Suprapubic skin (tissue), 4 donors: Measurements from ENCODE around the gene GTF2H1. TPM values are rescaled to one million over a fixed set of nuclear protein-coding genes. Genes with fewer than 3 reads are reported as not detected.

Source experiments
- DNase-seq, 2 donors: peaks; one replicate each; pipeline ENCODE4 v3.0.0-alpha.2; 2019; ENCODE audit warnings: low spot score in 2 of 2
- H3K27ac ChIP-seq: fragments of 200-600 bp; sonication (generic); one replicate; pipeline ENCODE4 v1.5.1; 2019
- H3K27me3 ChIP-seq: fragments of 200-600 bp; sonication (generic); one replicate; pipeline ENCODE4 v1.5.1; 2019
- H3K36me3 ChIP-seq: fragments of 200-600 bp; sonication (generic); one replicate; pipeline ENCODE4 v1.5.1; 2019
- H3K4me1 ChIP-seq: fragments of 200-600 bp; sonication (generic); one replicate; pipeline ENCODE4 v1.5.1; 2019
- H3K4me3 ChIP-seq: fragments of 200-600 bp; sonication (generic); one replicate; pipeline ENCODE4 v1.5.1; 2019; ENCODE audit warnings: mild to moderate bottlenecking
- H3K9me3 ChIP-seq: fragments of 200-600 bp; sonication (generic); one replicate; pipeline ENCODE4 v1.5.1; 2019
- EP300 ChIP-seq: sonication (generic); formaldehyde crosslinking; IDR thresholded peaks from one replicate; pipeline ENCODE4 v1.6.1; 2017; ENCODE audit warnings: antibody characterized with exemption
- POLR2A ChIP-seq, 2 donors: fragments of 450-650 bp; IDR thresholded peaks; one replicate each; pipeline ENCODE4 v1.6.1; 2017; ENCODE audit warnings: antibody characterized with exemption in 2 of 2, mild to moderate bottlenecking in 2 of 2, moderate library complexity in 2 of 2
- POLR2AphosphoS5 ChIP-seq, 3 donors: sonication (generic); formaldehyde crosslinking; IDR thresholded peaks; one replicate each; pipeline ENCODE4 v1.6.1; 2017; ENCODE audit warnings: antibody characterized with exemption in 3 of 3
- WGBS: methylation state at CpG from one replicate; pipeline ENCODE4 v1.1.5; 2018; 5-methylcytosine and 5-hydroxymethylcytosine counted together
- total RNA-seq, 4 donors: library from RNA; depleted of rRNA; stranded (reverse); fragments of >200 nt; gene quantifications; one replicate each; pipeline ENCODE4 v1.1.0, GENCODE V29; 2016
- TF ChIP-seq, protein P1 (sequence below), 2 donors: fragments of 200-600 bp in 1 of 2; fragments of 450-650 bp in 1 of 2; sonication (generic) in 1 of 2; IDR thresholded peaks; one replicate each; pipeline ENCODE4 v1.5.1; 2016 to 2019; ENCODE audit warnings: antibody characterized with exemption in 2 of 2, mild to moderate bottlenecking in 1 of 2, moderate library complexity in 1 of 2

Gene GTF2H1
- total RNA-seq, 4 donors from 2014 or later = 48.6 to 121 (median 50.4) TPM

DNA sequence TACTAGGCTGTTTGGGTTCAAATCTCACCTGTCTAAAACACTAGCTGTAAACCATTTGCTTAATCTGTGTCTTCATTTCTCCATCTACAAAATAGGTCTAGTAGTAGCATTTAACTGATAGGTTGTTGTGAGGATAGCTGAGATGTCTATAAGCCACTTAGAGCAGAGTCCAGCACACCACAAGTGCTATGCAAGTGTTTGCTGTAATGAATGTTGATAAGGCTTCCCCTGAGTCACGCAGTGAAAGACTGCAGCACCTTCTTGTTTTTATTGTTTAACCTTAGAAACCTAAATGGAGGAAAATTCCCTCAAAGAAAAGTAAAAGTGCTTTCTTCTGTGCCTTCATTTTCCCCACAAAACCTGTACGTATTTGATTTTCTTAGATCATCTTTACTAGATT, 48.9 kb downstream of the GTF2H1 start:
- no peak for DNase-seq
- H3K9me3 ChIP-seq = no peaks in the 10 kb centered on the region
- no peaks in the 10 kb centered on the region for H3K4me1 ChIP-seq
- no peak overlapping the region for H3K27ac ChIP-seq
- 94% methylated on average over 2 of the region's 2 CpGs for WGBS
- TF ChIP-seq, protein P1, sequence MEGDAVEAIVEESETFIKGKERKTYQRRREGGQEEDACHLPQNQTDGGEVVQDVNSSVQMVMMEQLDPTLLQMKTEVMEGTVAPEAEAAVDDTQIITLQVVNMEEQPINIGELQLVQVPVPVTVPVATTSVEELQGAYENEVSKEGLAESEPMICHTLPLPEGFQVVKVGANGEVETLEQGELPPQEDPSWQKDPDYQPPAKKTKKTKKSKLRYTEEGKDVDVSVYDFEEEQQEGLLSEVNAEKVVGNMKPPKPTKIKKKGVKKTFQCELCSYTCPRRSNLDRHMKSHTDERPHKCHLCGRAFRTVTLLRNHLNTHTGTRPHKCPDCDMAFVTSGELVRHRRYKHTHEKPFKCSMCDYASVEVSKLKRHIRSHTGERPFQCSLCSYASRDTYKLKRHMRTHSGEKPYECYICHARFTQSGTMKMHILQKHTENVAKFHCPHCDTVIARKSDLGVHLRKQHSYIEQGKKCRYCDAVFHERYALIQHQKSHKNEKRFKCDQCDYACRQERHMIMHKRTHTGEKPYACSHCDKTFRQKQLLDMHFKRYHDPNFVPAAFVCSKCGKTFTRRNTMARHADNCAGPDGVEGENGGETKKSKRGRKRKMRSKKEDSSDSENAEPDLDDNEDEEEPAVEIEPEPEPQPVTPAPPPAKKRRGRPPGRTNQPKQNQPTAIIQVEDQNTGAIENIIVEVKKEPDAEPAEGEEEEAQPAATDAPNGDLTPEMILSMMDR (IDR thresholded peaks at IDR 0.05) = no peak
- TF ChIP-seq POLR2AphosphoS5 (IDR thresholded peaks at IDR 0.05) = no peak
- no peak for TF ChIP-seq EP300
- no peak for TF ChIP-seq POLR2A (IDR thresholded peaks at IDR 0.05)
- no peak overlapping the region for H3K4me3 ChIP-seq
- H3K27me3 ChIP-seq = no peaks in the 10 kb centered on the region
- H3K36me3 ChIP-seq = peaks cover 9% of the 10 kb centered on the region

DNA sequence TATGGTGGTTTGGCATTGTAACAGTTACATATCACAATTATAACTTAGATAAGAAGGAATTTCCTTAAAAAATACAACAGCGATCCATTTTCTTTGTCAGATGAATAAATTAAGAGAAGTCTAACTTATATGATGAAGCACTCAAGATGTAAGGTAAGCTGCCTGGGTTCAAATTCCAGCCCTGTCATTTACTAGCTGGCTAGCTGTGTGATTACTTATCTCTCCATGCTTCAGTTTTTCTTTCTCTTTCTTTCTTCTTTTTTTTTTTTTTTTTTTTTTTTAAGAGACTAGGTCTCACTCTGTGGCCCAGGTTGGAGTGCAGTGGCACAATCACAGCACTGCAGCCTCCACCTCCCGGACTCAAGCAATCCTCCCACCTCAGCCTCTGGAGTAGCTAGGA, 49.8 kb downstream of the GTF2H1 start:
- TF ChIP-seq POLR2AphosphoS5 (IDR thresholded peaks at IDR 0.05) (no peak), POLR2A (IDR thresholded peaks at IDR 0.05) (no peak)
- TF ChIP-seq, protein P1 (IDR thresholded peaks at IDR 0.05) = no peak
- H3K9me3 ChIP-seq = no peaks in the 10 kb centered on the region
- no peaks in the 10 kb centered on the region for H3K27me3 ChIP-seq
- H3K36me3 ChIP-seq = peaks cover 3% of the 10 kb centered on the region
- WGBS = 86% methylated on average over 2 of the region's 2 CpGs
- no peaks in the 10 kb centered on the region for H3K4me1 ChIP-seq
- H3K27ac ChIP-seq = no peak overlapping the region
- H3K4me3 ChIP-seq = no peak overlapping the region
- DNase-seq = no peak

DNA sequence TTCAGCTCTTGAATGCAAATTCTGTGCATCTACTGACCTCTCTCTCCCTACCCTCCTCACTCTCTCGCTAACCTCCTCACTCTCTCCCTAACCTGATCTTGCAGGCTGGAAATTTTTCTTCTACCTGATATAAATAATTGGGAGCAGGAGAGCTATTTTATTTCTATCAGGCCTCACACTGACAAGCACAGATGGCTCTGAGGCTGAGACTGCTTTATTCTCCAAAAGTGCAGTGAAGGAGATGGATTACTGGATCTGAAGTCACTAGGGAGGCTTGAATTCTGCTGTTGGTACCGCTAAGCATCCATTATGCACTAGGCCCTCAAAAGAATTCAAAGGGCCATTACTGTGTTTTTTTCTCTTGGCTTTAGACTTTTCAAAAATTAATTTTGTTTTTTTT, 52.6 kb downstream of the GTF2H1 start:
- TF ChIP-seq EP300 (no peak), POLR2A (IDR thresholded peaks at IDR 0.05) (no peak), POLR2AphosphoS5 (IDR thresholded peaks at IDR 0.05) (no peak)
- TF ChIP-seq, protein P1 (IDR thresholded peaks at IDR 0.05) = no peak
- H3K4me3 ChIP-seq = no peak overlapping the region

DNA sequence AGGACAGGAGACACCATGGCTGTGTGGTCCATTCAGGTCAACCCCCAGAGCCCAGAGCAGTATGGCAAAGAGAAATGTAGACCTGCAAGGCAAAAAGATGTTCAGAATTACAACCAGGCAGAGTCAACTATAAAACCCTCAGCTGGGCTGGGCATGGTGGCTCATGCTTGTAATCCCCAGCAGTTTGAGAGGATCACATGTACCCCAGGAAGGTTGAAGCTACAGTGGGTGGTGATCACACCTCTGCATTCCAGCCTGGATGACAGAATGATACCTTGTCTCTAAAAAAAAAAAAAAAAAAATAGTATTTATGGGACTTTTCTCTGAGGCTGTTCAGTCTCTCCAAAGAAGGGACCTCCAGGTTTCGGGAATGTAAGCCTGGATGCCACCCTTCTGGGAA, 53.6 kb downstream of the GTF2H1 start:
- Histone ChIP-seq H3K4me1 (no peaks in the 10 kb centered on the region), H3K4me3 (no peak overlapping the region), H3K27me3 (no peaks in the 10 kb centered on the region), H3K27ac (no peak overlapping the region), H3K36me3 (no peaks in the 10 kb centered on the region), H3K9me3 (no peaks in the 10 kb centered on the region)
- 94% methylated on average over 1 of the region's 1 CpG for whole genome bisulfite sequencing
- no peak for DNase-seq
- no peak for TF ChIP-seq POLR2A (IDR thresholded peaks at IDR 0.05)
- TF ChIP-seq EP300 = no peak
- TF ChIP-seq, protein P1 (IDR thresholded peaks at IDR 0.05) = no peak
- no peak for TF ChIP-seq POLR2AphosphoS5 (IDR thresholded peaks at IDR 0.05)

More for the DNA sequence above, 52.6 kb downstream of the GTF2H1 start:
- Histone ChIP-seq H3K36me3 (no peaks in the 10 kb centered on the region), H3K4me1 (no peaks in the 10 kb centered on the region), H3K27ac (no peak overlapping the region), H3K9me3 (no peaks in the 10 kb centered on the region), H3K27me3 (no peaks in the 10 kb centered on the region)
- 85% methylated on average over 2 of the region's 2 CpGs for WGBS
- DNase-seq = no peak

DNA sequence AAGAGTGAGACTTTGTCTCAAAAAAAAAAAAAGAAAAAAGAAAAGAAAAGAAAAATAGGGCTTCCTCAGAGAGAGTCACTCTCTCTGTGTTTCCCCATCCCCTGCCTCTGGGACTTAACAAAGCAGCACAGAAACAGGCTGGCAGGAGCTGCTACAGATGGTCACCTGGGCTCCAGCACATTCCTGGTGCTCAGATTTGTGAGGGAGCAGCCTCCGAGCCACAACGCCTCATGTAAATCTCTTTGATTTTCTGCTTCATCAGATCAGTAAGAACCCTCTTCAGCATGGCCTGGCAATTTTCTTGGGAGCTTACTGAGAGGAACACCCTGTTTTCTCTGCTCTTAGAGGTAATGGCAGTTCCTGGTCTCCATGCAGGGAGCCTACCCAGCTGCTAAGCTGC, 56.8 kb downstream of the GTF2H1 start:
- H3K36me3 ChIP-seq = no peaks in the 10 kb centered on the region
- H3K27me3 ChIP-seq = no peaks in the 10 kb centered on the region
- WGBS = 69% methylated on average over 2 of the region's 2 CpGs
- no peak overlapping the region for H3K27ac ChIP-seq
- TF ChIP-seq POLR2AphosphoS5 (IDR thresholded peaks at IDR 0.05) (no peak), EP300 (no peak), POLR2A (IDR thresholded peaks at IDR 0.05) (no peak)
- TF ChIP-seq, protein P1 (IDR thresholded peaks at IDR 0.05) = no peak
- H3K4me3 ChIP-seq = no peak overlapping the region
- peaks cover 20% of the 10 kb centered on the region for H3K4me1 ChIP-seq
- no peak for DNase-seq
- no peaks in the 10 kb centered on the region for H3K9me3 ChIP-seq
